SKM-1 treated with dmso at 0.1 percent for 144 hours (cell line): ENCODE results near the gene CAMKMT.

Experiments used
- DNase-seq: peaks from one replicate; lab custom pipeline; 2025; ENCODE audit not compliant: unreplicated experiment; lab: John Stamatoyannopoulos, UW

Gene CAMKMT

GRCh38 chr2:44442019-44442418 lies 80.3 kb downstream of the CAMKMT start:
- no peak for DNase-seq

- no peak for DNase-seq
Observed at GRCh38 chr2:44443517-44443916, 81.8 kb downstream of the CAMKMT start.

GRCh38 chr2:44444881-44445280 lies 83.1 kb downstream of the CAMKMT start:
- DNase-seq = no peak

GRCh38 chr2:44448860-44449527 lies 87.2 kb downstream of the CAMKMT start:
- no peak for DNase-seq

- no peak for DNase-seq
Observed at GRCh38 chr2:44450082-44450481, 88.3 kb downstream of the CAMKMT start.

GRCh38 chr2:44450806-44451205 lies 89.1 kb downstream of the CAMKMT start:
- DNase-seq = no peak

GRCh38 chr2:44452069-44452583 lies 90.4 kb downstream of the CAMKMT start:
- no peak for DNase-seq

GRCh38 chr2:44453259-44453658 lies 91.5 kb downstream of the CAMKMT start:
- no peak for DNase-seq

GRCh38 chr2:44455877-44456276 lies 94.1 kb downstream of the CAMKMT start:
- no peak for DNase-seq

GRCh38 chr2:44456946-44457345 lies 95.2 kb downstream of the CAMKMT start:
- DNase-seq = no peak

GRCh38 chr2:44459739-44460138 lies 98.0 kb downstream of the CAMKMT start:
- DNase-seq = no peak

GRCh38 chr2:44462934-44463849 lies 101.4 kb downstream of the CAMKMT start:
- DNase-seq = no peak

GRCh38 chr2:44464437-44464836 lies 102.7 kb downstream of the CAMKMT start:
- no peak for DNase-seq

- no peak for DNase-seq
Observed at GRCh38 chr2:44470151-44470550, 108.4 kb downstream of the CAMKMT start.

- no peak for DNase-seq
Observed at GRCh38 chr2:44477657-44478414, 116.1 kb downstream of the CAMKMT start.

- DNase-seq = peak; percentile 89
Observed at GRCh38 chr2:44479127-44479887, 117.6 kb downstream of the CAMKMT start.

- DNase-seq = no peak
Observed at GRCh38 chr2:44480068-44480467, 118.3 kb downstream of the CAMKMT start.

GRCh38 chr2:44487052-44487451 lies 125.3 kb downstream of the CAMKMT start:
- DNase-seq = no peak

- DNase-seq = no peak
Observed at GRCh38 chr2:44490726-44491125, 129.0 kb downstream of the CAMKMT start.

- no peak for DNase-seq
Observed at GRCh38 chr2:44494006-44494405, 132.3 kb downstream of the CAMKMT start.

- DNase-seq = no peak
Observed at GRCh38 chr2:44495035-44495434, 133.3 kb downstream of the CAMKMT start.
